MM.1S (cell line): ENCODE results near the gene FARS2.

ENCODE experiments used
- DNase-seq: peaks from one replicate; pipeline ENCODE4 v3.0.0-alpha.2; 2015
- H2AFZ ChIP-seq: fragments of 300-600 bp; sonication (generic); 2 replicates; pipeline ENCODE4 v1.6.0; 2016; ENCODE audit warnings: antibody characterized with exemption, low read length
- H3F3A ChIP-seq: fragments of 300-600 bp; sonication (generic); 2 replicates; pipeline ENCODE4 v1.6.1; 2016; ENCODE audit warnings: mild to moderate bottlenecking, antibody characterized with exemption, low read length, moderate library complexity, mixed read lengths; ENCODE audit not compliant: insufficient read depth
- H3K27ac ChIP-seq: fragments of 300-600 bp; sonication (generic); 2 replicates; pipeline ENCODE4 v1.5.1; 2016; ENCODE audit warnings: mild to moderate bottlenecking, low read length
- H3K27me3 ChIP-seq: fragments of 300-600 bp; sonication (generic); replicated peaks from 2 replicates; pipeline ENCODE4 v1.6.0; 2016; ENCODE audit warnings: low read length; ENCODE audit not compliant: insufficient read depth
- H3K36me3 ChIP-seq: fragments of 300-600 bp; sonication (generic); replicated peaks from 2 replicates; pipeline ENCODE4 v1.6.1; 2016; ENCODE audit warnings: mild to moderate bottlenecking, low read length, mixed read lengths; ENCODE audit not compliant: insufficient read depth
- H3K4me1 ChIP-seq: fragments of 300-600 bp; sonication (generic); 2 replicates; pipeline ENCODE4 v1.6.1; 2016; ENCODE audit warnings: low read length, mixed read lengths
- H3K4me2 ChIP-seq: fragments of 300-600 bp; sonication (generic); 2 replicates; pipeline ENCODE4 v1.6.0; 2016; ENCODE audit warnings: low read depth, low read length
- H3K4me3 ChIP-seq: fragments of 300-600 bp; sonication (generic); 2 replicates; pipeline ENCODE4 v1.5.1; 2016; ENCODE audit warnings: low read length, mixed read lengths
- H3K79me2 ChIP-seq: fragments of 300-600 bp; sonication (generic); 2 replicates; pipeline ENCODE4 v1.6.1; 2016; ENCODE audit warnings: mixed run types, low read length, mixed read lengths
- H3K9ac ChIP-seq: fragments of 300-600 bp; sonication (generic); 2 replicates; pipeline ENCODE4 v1.6.1; 2016; ENCODE audit warnings: low read length, mixed read lengths
- H3K9me2 ChIP-seq: fragments of 300-600 bp; sonication (generic); replicated peaks from 2 replicates; pipeline ENCODE4 v1.6.1; 2016; ENCODE audit warnings: mild to moderate bottlenecking, low read length, mixed read lengths; ENCODE audit not compliant: insufficient read depth
- H3K9me3 ChIP-seq: fragments of 300-600 bp; sonication (generic); replicated peaks from 2 replicates; pipeline ENCODE4 v1.6.1; 2016; ENCODE audit warnings: mild to moderate bottlenecking, low read length, mixed read lengths; ENCODE audit not compliant: insufficient read depth
- H4K20me1 ChIP-seq: fragments of 300-600 bp; sonication (generic); 2 replicates; pipeline ENCODE4 v1.6.1; 2016; ENCODE audit warnings: mild to moderate bottlenecking, low read length, moderate library complexity, mixed read lengths; ENCODE audit not compliant: insufficient read depth
- EZH2 ChIP-seq: fragments of 300-600 bp; sonication (generic); optimal IDR thresholded peaks from 2 replicates; pipeline ENCODE3; 2017; ENCODE audit warnings: low read depth, mild to moderate bottlenecking, antibody characterized with exemption, low read length, mixed read lengths
- EZH2phosphoT487 ChIP-seq: fragments of 300-600 bp; sonication (generic); IDR thresholded peaks from 2 replicates; pipeline ENCODE4 v1.6.1; 2018; ENCODE audit warnings: antibody characterized with exemption, low read length
- TF ChIP-seq, protein P1 (sequence below): fragments of 300-600 bp; sonication (generic); IDR thresholded peaks from 2 replicates; pipeline ENCODE4 v1.5.1; 2016; ENCODE audit warnings: antibody characterized with exemption, low read length, mixed read lengths

FARS2 gene

DNA sequence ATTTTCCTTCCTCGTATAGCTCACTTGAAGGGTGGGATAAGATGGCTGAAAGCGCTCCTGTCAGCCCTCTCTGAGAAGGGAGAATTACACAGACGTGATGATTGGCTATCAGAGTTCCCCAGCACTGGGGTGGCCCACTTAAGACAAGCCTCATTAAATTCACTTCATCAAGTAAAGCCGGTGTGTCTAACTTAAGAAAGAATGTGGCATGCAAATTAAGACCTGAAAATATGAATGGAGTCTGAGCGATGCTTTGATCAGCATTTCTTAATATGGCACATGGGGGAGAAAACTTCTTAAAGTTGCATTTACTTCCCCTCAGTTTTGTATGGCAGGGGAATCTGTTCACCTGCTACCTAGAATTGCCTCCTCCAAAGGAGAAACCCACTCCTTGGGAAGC, 369.3 kb downstream of the FARS2 start:
- DNase-seq, result no peak
- Histone ChIP-seq H3K27ac (no peak overlapping the region), H3K4me2 (no peak overlapping the region), H3K4me3 (no peak overlapping the region), H3K79me2 (no peaks in the 10 kb centered on the region), H3K9me2 (no peaks in the 10 kb centered on the region), H3F3A (no peaks in the 10 kb centered on the region), H3K4me1 (peaks cover 10% of the 10 kb centered on the region), H3K36me3 (0 out of 2 replicates have a peak, but pooled peaks cover 4% of the 10 kb centered on the region), H2AFZ (no peak overlapping the region), H3K9me3 (no peaks in the 10 kb centered on the region), H3K9ac (no peak overlapping the region), H4K20me1 (no peaks in the 10 kb centered on the region), H3K27me3 (no peaks in the 10 kb centered on the region)
- TF ChIP-seq, protein P1, sequence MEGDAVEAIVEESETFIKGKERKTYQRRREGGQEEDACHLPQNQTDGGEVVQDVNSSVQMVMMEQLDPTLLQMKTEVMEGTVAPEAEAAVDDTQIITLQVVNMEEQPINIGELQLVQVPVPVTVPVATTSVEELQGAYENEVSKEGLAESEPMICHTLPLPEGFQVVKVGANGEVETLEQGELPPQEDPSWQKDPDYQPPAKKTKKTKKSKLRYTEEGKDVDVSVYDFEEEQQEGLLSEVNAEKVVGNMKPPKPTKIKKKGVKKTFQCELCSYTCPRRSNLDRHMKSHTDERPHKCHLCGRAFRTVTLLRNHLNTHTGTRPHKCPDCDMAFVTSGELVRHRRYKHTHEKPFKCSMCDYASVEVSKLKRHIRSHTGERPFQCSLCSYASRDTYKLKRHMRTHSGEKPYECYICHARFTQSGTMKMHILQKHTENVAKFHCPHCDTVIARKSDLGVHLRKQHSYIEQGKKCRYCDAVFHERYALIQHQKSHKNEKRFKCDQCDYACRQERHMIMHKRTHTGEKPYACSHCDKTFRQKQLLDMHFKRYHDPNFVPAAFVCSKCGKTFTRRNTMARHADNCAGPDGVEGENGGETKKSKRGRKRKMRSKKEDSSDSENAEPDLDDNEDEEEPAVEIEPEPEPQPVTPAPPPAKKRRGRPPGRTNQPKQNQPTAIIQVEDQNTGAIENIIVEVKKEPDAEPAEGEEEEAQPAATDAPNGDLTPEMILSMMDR, result no peak
- TF ChIP-seq EZH2phosphoT487 (no peak), EZH2 (no peak)

DNA sequence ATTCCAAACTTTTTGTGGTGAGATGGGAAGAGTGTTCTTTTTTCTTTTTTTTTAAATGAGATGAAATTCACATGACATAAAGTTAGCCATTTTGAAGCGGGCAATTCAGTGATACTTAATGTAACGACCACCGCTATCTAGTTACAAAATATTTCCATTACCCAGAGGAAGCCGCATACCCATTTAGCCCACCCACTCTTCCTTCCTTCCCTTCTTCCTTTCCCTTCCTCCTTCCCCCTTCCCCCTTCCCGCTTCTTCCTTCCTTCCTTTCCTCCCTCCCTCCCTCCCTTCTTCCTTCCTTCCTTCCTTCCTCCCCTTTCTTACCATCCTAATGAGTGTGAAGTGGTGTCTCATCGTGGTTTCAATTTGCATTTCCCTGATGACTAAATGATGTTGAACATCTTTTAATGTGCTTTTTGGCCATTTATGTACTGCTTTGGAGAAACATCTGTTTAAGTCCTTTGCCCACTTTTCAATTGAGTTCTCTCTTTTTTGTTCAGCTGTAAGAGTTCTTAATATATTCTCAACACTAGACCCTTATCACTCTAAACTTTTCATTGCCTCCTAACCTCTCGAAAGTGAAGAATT, 371.1 kb downstream of the FARS2 start:
- Histone ChIP-seq H3K9me2 (no peaks in the 10 kb centered on the region), H3K36me3 (0 out of 2 replicates have a peak, but pooled peaks cover 4% of the 10 kb centered on the region)
- DNase-seq, result no peak

DNA sequence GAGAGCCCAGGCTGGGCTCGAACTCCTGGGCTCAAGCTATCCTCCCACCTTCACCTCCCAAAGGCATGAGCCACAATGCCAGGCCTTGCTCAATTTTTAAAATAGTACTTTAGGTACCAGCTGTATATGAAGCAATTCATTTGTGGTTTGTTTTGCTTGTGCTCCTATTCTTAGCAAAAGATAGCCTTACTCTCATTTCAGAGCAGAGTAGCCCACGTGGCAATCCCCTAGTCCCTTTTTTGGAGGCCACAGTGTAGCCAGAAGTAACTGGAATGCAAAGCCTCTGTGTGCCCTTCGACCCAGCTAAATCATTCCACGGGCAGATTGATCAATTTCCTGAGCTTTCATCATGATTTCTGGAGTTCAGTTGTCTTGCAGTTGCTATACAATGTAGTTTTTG, 373.2 kb downstream of the FARS2 start:
- H3K27me3 ChIP-seq, result no peaks in the 10 kb centered on the region
- H2AFZ ChIP-seq, result no peak overlapping the region
- no peaks in the 10 kb centered on the region for H3K9me3 ChIP-seq
- no peaks in the 10 kb centered on the region for H3F3A ChIP-seq
- H3K4me2 ChIP-seq, result no peak overlapping the region
- H3K27ac ChIP-seq, result no peak overlapping the region
- TF ChIP-seq, protein P1, result no peak
- no peak for TF ChIP-seq EZH2
- TF ChIP-seq EZH2phosphoT487, result no peak
- no peaks in the 10 kb centered on the region for H4K20me1 ChIP-seq
- no peak for DNase-seq
- H3K9me2 ChIP-seq, result no peaks in the 10 kb centered on the region
- H3K36me3 ChIP-seq, result no peaks in the 10 kb centered on the region
- H3K4me1 ChIP-seq, result no peaks in the 10 kb centered on the region
- H3K4me3 ChIP-seq, result no peak overlapping the region
- H3K79me2 ChIP-seq, result no peaks in the 10 kb centered on the region
- no peak overlapping the region for H3K9ac ChIP-seq

More for the DNA sequence above, 371.1 kb downstream of the FARS2 start:
- no peaks in the 10 kb centered on the region for H3F3A ChIP-seq
- no peak overlapping the region for H3K4me3 ChIP-seq
- H4K20me1 ChIP-seq, result no peaks in the 10 kb centered on the region
- no peaks in the 10 kb centered on the region for H3K27me3 ChIP-seq
- no peak overlapping the region for H3K27ac ChIP-seq
- H3K79me2 ChIP-seq, result no peaks in the 10 kb centered on the region
- H3K9ac ChIP-seq, result no peak overlapping the region
- no peaks in the 10 kb centered on the region for H3K9me3 ChIP-seq
- no peak overlapping the region for H2AFZ ChIP-seq
- TF ChIP-seq EZH2phosphoT487 (no peak), EZH2 (no peak)
- TF ChIP-seq, protein P1, result no peak
- peaks cover 2% of the 10 kb centered on the region for H3K4me1 ChIP-seq
- no peak overlapping the region for H3K4me2 ChIP-seq
